Neutrophil (primary cell): ENCODE measurements around the gene SLC26A6.

Experiments
- H3K27ac ChIP-seq: fragments of 200-600 bp; sonication (generic); 2 replicates; pipeline ENCODE4 v1.5.1; 2016; ENCODE audit warnings: mild to moderate bottlenecking, moderate library complexity
- H3K27me3 ChIP-seq: fragments of 200-600 bp; sonication (generic); 2 replicates; pipeline ENCODE4 v1.6.0; 2016; ENCODE audit warnings: mild to moderate bottlenecking
- H3K36me3 ChIP-seq: fragments of 200-600 bp; sonication (generic); 2 replicates; pipeline ENCODE4 v1.5.1; 2017
- H3K4me1 ChIP-seq, 2 experiments: fragments of 200-600 bp in 1 of 2; sonication (generic) in 1 of 2; 1 replicate in 1 of 2; 2 replicates in 1 of 2; pipeline versions ENCODE4 v1.5.1 to v1.6.1; 2013 to 2016; ENCODE audit warnings: low read depth in 1 of 2, low read length in 1 of 2, mild to moderate bottlenecking in 1 of 2, moderate library complexity in 1 of 2; ENCODE audit not compliant: control insufficient read depth in 1 of 2, insufficient read depth in 1 of 2
- H3K4me3 ChIP-seq, 2 experiments: fragments of 200-600 bp in 1 of 2; sonication (generic) in 1 of 2; 1 replicate in 1 of 2; 2 replicates in 1 of 2; pipeline ENCODE4 v1.5.1; 2013 to 2016; ENCODE audit warnings: low read depth in 1 of 2, low read length in 1 of 2, mild to moderate bottlenecking in 1 of 2, moderate library complexity in 1 of 2
- H3K9me3 ChIP-seq: fragments of 200-600 bp; sonication (generic); 2 replicates; pipeline ENCODE4 v1.5.1; 2016
- CTCF ChIP-seq: fragments of 200-600 bp; sonication (generic); IDR thresholded peaks from 2 replicates; pipeline ENCODE4 v1.5.1; 2016; ENCODE audit warnings: antibody characterized with exemption

SLC26A6 gene

DNA sequence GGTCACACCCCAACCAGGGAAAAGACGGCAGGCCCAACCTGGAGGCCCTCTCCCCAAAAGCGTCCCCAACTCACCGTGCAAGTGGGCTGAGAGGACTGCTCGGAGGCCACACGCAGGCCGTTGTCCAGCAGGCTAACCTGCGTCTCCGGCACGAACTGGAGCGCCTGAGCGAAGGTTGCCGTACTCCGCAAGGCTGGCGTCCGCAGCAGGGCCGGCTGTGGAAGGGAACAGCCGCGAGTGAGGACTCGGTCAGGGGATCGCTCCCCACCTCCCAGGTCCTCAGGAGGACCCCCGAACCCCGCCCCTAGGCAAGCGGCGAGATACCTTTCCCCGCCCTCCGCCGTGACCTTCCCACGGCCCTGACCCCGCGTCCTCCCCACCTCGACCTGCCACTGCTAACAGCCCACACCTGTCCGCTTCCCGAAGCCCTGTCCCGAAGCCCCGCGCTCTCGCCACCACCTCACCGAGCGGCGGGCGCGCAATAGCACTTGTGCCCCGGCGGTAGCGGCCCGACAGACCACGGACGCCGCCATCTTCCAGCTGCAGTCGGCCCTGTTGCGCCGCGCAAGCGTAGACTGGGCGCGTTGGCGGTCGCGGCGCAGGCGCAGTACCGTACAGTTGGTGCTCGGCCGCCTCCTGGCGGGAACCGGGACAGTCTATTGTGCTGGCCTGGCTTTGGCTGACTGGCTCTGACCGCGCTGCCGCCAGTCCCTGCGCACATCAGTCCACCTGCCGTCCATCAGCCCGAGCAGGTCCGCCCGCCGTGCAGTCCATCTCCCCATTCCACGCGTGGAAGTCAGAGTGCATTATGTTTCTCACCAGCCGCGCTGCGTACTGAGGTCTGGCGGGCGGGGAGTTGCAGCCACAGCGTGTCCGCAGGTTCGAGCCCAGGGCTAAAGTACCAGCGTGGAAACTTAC, 25.9 kb downstream of the SLC26A6 start, which contains the start of gene UQCRC1:
TSS of gene UQCRC1 (minus strand) at position 559 of the 918 bp plus-strand sequence. CDS start at position 533, 26 bp downstream.
- Histone ChIP-seq H3K9me3 (no peaks in the 10 kb centered on the region), H3K4me1 (peaks cover 33 to 38% of the 10 kb centered on the region in 2 experiments), H3K27ac (peak within 1 kb of the TSS; percentile 73), H3K27me3 (no peaks in the 10 kb centered on the region), H3K4me3 (peak within 1 kb of the TSS; percentile 90 to 99), H3K36me3 (peaks cover 25% of the 10 kb centered on the region)
- peak; percentile 97 for TF ChIP-seq CTCF

GRCh38 chr3:48607519-48607918, 27.7 kb downstream of the SLC26A6 start:
- TF ChIP-seq CTCF = no peak
- Histone ChIP-seq H3K9me3 (no peaks in the 10 kb centered on the region), H3K36me3 (peaks cover 43% of the 10 kb centered on the region), H3K4me1 (peaks cover 21 to 22% of the 10 kb centered on the region in 2 experiments), H3K27ac (no peak overlapping the region), H3K4me3 (no peak overlapping the region), H3K27me3 (no peaks in the 10 kb centered on the region)

GRCh38 chr3:48601622-48601994, 33.7 kb downstream of the SLC26A6 start:
- Histone ChIP-seq H3K4me1 (no peaks in the 10 kb centered on the region), H3K36me3 (peaks cover 98% of the 10 kb centered on the region), H3K9me3 (no peaks in the 10 kb centered on the region), H3K27me3 (peaks cover 2% of the 10 kb centered on the region), H3K27ac (no peak overlapping the region), H3K4me3 (no peak overlapping the region)
- TF ChIP-seq CTCF = no peak

GRCh38 chr3:48600711-48601621, 34.3 kb downstream of the SLC26A6 start:
- no peaks in the 10 kb centered on the region for H3K9me3 ChIP-seq
- H3K27ac ChIP-seq = no peak overlapping the region
- H3K4me1 ChIP-seq = no peaks in the 10 kb centered on the region
- H3K36me3 ChIP-seq = peaks cover 95% of the 10 kb centered on the region
- H3K4me3 ChIP-seq = no peak overlapping the region
- no peak for TF ChIP-seq CTCF
- peaks cover 8% of the 10 kb centered on the region for H3K27me3 ChIP-seq

DNA sequence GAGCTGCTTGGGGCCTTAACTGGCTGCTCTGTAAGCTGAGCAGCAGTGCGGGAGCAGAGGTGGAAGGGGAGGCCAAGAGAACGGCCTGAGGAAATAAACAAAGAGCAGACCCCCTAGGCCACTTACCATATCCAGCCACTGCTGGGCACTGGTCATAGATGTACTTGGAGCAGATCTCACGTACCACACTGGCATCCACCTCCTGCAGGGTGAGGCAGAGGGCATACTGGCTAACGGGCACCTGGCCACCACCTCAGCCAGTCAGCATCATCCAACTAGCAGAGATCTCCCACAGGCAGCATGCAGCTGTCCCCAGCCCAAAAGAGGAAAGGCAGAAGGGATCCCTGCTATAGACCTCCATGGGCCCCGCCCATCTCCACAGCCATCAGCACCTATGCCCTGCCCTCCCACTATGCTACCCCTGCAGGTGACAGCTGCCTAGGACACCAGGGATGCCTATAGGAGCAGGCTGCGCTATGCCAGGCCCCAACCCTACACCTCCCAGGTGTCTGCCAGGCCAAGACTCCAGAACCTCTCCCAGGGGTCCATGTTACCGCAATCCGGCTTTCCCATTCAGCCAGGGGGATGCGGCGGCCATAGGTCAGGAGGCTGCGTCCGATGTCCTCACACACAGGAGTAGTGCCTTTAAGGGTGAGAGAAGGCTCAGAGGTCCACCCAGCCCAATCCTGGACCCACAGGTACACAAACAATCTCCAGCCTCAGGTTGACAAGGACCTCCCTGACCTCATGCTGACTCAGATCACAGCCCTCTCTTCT, 35.6 kb downstream of the SLC26A6 start:
- no peaks in the 10 kb centered on the region for H3K4me1 ChIP-seq
- H3K4me3 ChIP-seq = no peak overlapping the region
- peaks cover 21% of the 10 kb centered on the region for H3K27me3 ChIP-seq
- no peak overlapping the region for H3K27ac ChIP-seq
- TF ChIP-seq CTCF = no peak
- H3K9me3 ChIP-seq = no peaks in the 10 kb centered on the region
- peaks cover 82% of the 10 kb centered on the region for H3K36me3 ChIP-seq
